Neutrophil (primary cell): ENCODE data around the gene SERP2.

Source experiments
- H3K27ac ChIP-seq: fragments of 200-600 bp; sonication (generic); 2 replicates; pipeline ENCODE4 v1.5.1; 2016; ENCODE audit warnings: mild to moderate bottlenecking, moderate library complexity
- H3K27me3 ChIP-seq: fragments of 200-600 bp; sonication (generic); 2 replicates; pipeline ENCODE4 v1.6.0; 2016; ENCODE audit warnings: mild to moderate bottlenecking
- H3K36me3 ChIP-seq: fragments of 200-600 bp; sonication (generic); 2 replicates; pipeline ENCODE4 v1.5.1; 2017
- H3K4me1 ChIP-seq, 2 experiments: fragments of 200-600 bp in 1 of 2; sonication (generic) in 1 of 2; 1 replicate in 1 of 2; 2 replicates in 1 of 2; pipeline versions ENCODE4 v1.5.1 to v1.6.1; 2013 to 2016; ENCODE audit warnings: low read depth in 1 of 2, low read length in 1 of 2, mild to moderate bottlenecking in 1 of 2, moderate library complexity in 1 of 2; ENCODE audit not compliant: control insufficient read depth in 1 of 2, insufficient read depth in 1 of 2
- H3K4me3 ChIP-seq, 2 experiments: fragments of 200-600 bp in 1 of 2; sonication (generic) in 1 of 2; 1 replicate in 1 of 2; 2 replicates in 1 of 2; pipeline ENCODE4 v1.5.1; 2013 to 2016; ENCODE audit warnings: low read depth in 1 of 2, low read length in 1 of 2, mild to moderate bottlenecking in 1 of 2, moderate library complexity in 1 of 2
- H3K9me3 ChIP-seq: fragments of 200-600 bp; sonication (generic); 2 replicates; pipeline ENCODE4 v1.5.1; 2016
- CTCF ChIP-seq: fragments of 200-600 bp; sonication (generic); IDR thresholded peaks from 2 replicates; pipeline ENCODE4 v1.5.1; 2016; ENCODE audit warnings: antibody characterized with exemption

Gene SERP2

GRCh38 chr13:44355621-44356020, 18.0 kb upstream of the SERP2 start:
- TF ChIP-seq CTCF, result no peak
- H3K4me3 ChIP-seq, result no peak overlapping the region
- no peak overlapping the region for H3K27ac ChIP-seq
- no peaks in the 10 kb centered on the region for H3K27me3 ChIP-seq
- H3K36me3 ChIP-seq, result no peaks in the 10 kb centered on the region
- no peaks in the 10 kb centered on the region for H3K9me3 ChIP-seq
- H3K4me1 ChIP-seq, result no peaks in the 10 kb centered on the region

- no peak for TF ChIP-seq CTCF
- no peaks in the 10 kb centered on the region for H3K9me3 ChIP-seq
- H3K27me3 ChIP-seq, result no peaks in the 10 kb centered on the region
- H3K36me3 ChIP-seq, result no peaks in the 10 kb centered on the region
- H3K4me1 ChIP-seq, result no peaks in the 10 kb centered on the region
- H3K4me3 ChIP-seq, result no peak overlapping the region
- no peak overlapping the region for H3K27ac ChIP-seq
These were observed 13.6 kb upstream of the SERP2 start for GRCh38 chr13:44359983-44360375.

- Histone ChIP-seq H3K4me1 (no peaks in the 10 kb centered on the region), H3K36me3 (no peaks in the 10 kb centered on the region), H3K9me3 (no peaks in the 10 kb centered on the region), H3K4me3 (no peak overlapping the region), H3K27me3 (peaks cover 6% of the 10 kb centered on the region), H3K27ac (no peak overlapping the region)
- no peak for TF ChIP-seq CTCF
These were observed 11.1 kb upstream of the SERP2 start for GRCh38 chr13:44362394-44363040.

- no peak for TF ChIP-seq CTCF
- H3K4me1 ChIP-seq, result no peaks in the 10 kb centered on the region
- H3K36me3 ChIP-seq, result no peaks in the 10 kb centered on the region
- H3K27ac ChIP-seq, result no peak overlapping the region
- H3K27me3 ChIP-seq, result peaks cover 17% of the 10 kb centered on the region
- no peak overlapping the region for H3K4me3 ChIP-seq
- no peaks in the 10 kb centered on the region for H3K9me3 ChIP-seq
These were observed 9.8 kb upstream of the SERP2 start for GRCh38 chr13:44363631-44364344.

- Histone ChIP-seq H3K36me3 (no peaks in the 10 kb centered on the region), H3K27ac (no peak overlapping the region), H3K27me3 (peaks cover 23% of the 10 kb centered on the region), H3K4me1 (no peaks in the 10 kb centered on the region), H3K9me3 (no peaks in the 10 kb centered on the region), H3K4me3 (no peak overlapping the region)
- no peak for TF ChIP-seq CTCF
These were observed 9.2 kb upstream of the SERP2 start for GRCh38 chr13:44364345-44365000.
